ENCODE measurements around the gene MAST3.
"Not testable (repeated sequence)": the region's sequence is repeated elsewhere in the genome, so short reads cannot be mapped to it uniquely, and the experiment has no call there.

Gene MAST3

DNA sequence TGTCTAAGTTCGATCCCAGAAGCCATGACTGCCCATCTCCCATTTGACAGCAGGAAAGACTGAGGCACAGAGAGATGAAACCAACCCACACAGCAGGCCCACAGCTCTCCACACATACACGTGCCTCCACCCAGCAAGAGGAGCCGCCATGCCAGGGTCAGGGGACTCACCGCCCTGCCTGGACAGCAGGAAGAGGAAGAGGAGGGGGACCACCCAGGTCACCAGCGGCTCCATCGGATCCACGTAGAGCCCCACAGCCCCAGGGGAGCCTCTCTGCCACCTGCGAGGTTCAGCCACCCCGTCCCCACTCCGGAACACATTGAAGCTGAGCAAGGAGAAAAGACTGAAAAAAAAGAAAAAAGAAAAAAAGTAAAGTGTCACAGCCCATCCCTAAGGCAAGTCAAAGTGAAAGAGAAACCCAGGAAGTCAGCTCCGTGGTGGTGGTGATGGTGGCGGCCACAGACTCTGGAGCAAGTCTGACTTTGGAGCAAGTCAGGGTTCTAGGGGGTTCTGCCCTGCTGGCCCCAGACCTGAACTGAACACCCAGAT is 10.9 kb upstream of the MAST3 start, which contains the start of gene IL12RB1:
TSS of gene IL12RB1 (minus strand) at position 345 of the 549 bp plus-strand sequence. CDS start at position 234, 111 bp downstream.
- peak in 2 of 56 donors; percentile 19 to 39 for DNase-seq

DNA sequence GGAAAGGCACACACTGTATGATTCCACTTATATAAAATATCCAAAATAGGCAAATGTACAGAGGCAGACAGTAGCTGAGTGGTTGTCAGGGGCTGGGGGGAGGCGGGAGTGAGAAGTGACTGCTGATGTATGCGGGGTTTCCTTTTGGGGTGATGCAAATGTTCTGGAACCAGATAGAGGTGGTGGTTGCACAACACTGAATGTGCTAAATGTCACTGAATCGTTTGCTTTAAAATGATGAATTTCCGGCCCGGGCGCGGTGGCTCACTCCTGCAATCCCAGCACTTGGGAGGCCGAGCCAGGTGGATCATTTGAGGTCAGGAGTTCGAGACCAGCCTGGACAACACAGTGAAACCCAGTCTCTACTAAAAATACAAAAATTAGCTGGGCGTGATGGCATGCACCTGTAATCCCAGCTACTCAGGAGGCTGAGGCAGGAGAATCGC is 8.5 kb upstream of the MAST3 start:
- peak in 26 of 56 donors; percentile 8 to 78 (median 31) for DNase-seq

DNA sequence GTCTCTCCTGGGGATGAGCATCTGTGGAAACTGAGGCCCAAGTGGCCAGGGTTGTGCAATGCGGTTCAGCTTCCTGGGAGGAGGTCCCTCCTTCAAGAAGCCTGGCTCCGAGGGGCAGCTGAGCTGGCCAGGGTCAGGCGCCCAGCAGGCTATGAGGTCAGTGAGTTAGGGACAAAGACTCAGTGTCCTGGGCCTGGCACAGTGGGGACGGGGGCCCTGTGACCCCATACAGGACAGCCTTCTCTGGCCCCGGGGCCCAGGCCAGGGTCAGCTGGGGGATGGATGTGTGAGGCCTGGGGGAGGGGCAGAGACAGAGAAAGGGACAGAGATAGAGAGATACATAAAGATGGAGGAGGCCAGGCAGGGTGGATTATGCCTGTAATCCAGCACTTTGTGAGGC is 7.9 kb upstream of the MAST3 start:
- peak in 55 of 56 donors; percentile 22 to 96 (median 81) for DNase-seq

DNA sequence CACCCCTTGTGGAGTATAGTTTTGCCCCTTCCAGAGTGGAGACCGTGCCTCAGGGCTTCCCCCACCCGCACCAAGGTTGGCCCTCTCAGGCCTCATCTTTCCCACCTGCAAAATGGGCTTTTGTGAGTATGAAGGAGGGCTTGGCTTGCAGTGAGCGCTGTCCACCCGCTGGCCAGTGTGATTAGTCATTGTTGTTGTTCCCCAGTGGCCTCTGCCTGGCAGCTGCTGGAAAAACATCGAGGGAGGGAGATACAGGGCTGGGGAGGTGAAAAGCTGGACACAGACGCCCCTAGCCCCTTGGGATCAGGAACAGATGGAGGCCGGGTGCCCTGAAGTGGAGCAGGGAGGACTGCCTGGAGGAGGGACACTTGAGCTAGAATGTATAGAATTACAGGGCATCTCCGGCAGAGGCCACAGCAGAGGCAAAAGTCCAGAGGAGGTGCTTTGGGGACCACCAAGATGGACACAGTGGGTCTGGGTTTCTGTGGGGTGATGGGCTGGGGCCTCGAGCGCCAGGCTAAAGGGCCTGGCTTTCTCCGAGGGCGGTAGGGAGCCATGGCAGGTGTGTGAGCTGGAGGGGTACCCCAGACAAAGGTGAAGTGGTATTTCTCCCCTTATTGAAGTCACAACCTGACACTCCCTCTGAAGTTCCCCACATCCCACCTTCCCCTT is 6.9 kb upstream of the MAST3 start:
- DNase-seq: peak in 18 of 56 donors; percentile 9 to 49 (median 23)

DNA sequence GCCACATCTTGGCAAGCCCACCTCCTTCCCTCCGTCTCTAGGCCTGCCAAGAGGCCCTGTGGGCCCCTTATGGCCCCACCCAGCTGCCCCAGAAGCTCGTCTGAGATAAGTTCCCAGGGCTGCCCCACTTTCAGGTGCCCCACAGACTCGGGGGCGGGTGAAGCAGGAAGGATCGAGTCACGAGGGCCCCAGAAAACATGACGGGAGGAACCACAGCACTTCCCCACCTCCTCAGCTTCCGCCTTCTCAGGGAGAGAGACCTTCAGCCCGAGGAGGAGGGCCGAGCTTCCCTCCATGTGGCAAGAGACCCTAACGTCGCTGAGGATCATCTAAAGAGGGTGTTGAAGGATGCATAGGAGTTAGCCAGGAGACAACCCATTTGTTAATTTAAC is 6.4 kb upstream of the MAST3 start:
- peak in 15 of 56 donors; percentile 5 to 55 (median 20) for DNase-seq

DNA sequence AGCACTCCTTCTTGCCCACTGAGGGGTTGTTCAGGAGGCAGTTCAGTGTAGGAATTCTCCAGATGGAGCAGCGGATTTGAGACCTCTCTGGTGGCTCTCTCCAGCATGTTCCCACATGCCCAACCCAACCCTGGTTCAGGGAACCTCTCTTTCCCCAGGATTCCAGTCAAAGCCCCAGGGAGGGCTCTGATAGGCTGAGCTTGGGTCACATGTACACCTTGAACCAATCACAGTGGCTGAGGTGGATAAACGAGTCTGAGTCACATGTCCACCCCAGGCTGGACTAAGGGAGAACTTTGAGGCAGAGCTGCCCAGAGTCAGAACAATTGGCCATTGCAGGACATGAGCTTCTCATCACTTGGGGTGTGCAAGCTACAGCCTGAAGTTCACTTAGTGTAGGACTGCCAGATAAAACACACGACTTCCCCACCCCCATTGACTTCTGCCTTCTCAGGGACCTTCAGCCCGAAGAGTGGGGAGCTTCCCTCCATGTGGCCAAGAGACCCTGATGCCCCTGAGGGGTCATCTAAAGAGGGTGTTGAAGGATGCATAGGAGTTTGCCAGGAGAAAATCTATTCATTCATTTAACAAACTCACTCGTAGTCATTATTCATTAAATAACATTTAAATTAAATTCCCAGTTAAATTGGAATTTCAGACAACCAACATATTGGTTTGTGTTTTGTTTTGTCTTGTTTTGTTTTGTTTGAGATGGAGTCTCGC is 4.0 kb upstream of the MAST3 start:
- peak in 5 of 56 donors; percentile 9 to 38 (median 26) for DNase-seq

DNA sequence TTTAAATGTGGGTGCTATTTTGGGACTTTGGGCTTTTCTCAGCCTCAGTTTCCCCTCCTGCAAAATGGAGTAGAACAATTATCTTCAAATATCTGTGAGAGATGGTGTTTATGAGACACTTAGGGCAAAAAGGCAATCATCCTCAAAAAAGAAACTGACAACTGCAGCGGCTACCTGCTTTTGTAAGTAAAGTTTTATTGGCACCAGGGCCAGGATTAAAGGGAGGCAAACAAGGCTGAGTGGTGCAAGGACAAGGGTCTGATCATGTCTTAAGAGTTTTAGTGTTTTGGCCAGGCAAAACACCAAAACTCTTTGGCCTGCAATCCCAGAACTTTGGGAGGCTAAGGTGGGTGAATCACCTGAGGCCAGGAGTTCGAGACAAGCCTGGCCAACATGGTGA is 1.3 kb upstream of the MAST3 start:
- DNase-seq: no peak

DNA sequence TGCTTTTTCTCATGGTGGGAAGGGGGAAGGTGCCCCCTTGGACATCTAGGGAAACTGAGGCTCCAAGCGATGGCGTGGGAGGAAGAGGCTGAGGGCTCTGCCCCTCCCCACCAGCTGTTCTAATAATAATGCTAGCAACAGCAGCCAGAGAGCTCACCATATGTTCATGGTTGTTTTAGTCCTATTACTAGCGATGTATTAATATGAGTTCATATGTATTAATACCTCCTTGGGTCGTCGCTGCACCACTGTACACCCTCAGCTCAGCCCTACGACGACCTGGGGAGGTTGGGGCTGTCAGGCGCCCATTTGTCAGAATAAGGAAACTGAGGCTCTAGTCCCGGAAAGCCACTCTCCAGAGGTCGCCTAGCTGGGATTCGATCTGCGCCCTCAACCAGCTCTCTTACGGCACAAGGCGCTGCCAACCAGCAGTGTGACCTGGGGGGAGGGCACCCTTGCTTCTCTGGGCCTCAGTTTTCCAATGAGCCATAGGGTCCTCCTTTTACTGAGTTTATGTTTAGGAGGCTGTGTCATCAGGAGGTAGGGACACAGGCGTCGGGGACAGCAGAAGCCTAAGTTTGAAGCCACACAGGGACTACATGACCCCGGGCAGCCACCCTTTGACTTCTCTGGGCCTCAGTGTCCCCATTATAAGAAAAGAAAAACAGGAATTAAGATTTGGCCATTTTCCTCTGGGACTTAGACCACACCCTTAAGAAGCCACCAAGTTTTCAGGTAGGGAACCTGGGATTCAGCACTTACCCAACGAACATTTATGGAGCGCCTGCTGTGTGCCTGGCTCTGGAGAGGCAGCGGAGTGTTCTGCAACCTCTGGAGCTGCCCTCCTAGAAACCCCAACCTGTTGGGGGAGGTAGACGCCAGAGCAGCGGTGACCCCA is 664 bp downstream of the MAST3 start:
- DNase-seq: peak in 1 of 56 donors; percentile 7

DNA sequence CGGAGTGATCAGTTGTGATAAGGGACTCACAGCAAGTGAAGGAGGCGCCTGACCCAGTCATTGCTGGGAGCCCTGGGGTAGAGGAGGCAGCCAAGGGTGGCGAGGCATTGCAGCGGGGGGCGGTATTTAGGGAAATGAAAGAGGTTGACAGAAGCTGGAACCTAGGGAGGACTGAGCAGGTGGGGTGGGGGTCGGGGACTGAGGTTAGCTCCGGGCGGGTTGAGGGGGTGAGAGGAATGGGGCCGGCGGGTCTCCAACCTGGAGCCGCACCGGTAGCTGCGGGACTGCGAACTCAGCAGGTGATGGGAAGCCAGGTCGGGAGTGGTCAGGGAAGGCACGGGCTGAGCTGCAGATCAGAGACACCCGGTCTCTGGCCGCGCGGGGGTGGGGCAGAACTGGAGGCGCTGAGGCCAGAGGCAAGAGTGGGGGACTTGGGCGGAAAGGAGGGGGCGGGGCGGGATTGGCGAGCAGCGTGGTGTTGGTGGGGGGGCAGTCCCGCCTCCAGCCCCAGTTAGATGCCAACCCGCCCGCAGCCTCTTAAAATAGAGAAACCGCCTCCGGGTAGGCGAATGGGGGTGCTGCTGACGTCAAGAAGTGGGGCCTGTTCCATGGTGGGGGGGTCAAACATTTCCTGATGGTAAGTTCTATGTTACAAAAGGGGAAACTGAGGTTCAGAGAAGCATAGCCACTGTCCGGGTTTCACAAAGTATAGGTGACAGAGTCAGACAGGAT is 1.5 kb downstream of the MAST3 start:
- DNase-seq: peak in 19 of 56 donors; percentile 14 to 69 (median 34)

DNA sequence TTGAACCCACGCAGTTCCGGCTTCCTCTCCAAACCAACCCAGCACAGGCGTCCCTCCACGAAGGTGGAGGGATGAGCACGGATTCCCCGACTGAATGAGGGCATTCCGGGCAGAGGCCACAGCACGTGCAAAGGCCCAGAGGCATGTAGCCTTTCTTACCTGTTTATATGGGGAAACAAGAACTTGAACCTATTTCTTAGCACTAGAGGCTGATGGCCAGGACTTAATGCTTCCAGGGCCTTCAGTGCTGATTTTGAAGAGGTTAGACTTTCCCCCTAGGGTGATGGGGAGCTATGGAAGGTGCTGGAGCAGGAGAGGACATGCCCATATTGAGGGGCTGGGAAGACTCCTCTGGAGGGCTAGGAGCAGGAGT is 2.0 kb downstream of the MAST3 start:
- DNase-seq: no peak

DNA sequence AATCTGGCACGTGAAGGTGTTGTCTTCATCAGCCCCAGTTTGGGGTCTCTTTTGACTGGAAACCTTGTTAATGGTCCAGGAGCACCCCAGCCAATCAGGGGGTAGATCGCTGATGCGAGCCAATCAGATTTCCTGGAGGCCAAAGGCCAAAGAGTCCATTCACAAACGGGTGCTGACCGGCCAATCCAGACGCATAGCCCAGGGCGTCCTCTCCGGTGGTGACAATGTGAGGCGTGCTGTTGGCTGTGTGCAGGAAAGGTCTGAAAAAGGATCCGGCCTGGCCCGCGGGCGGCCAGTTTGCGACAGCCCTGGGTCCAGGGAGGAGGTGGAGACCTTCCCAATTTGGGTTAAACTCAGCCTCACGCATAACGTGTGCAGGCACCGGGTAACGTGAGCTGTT is 3.1 kb downstream of the MAST3 start:
- DNase-seq: peak in 27 of 56 donors; percentile 7 to 66 (median 39)

DNA sequence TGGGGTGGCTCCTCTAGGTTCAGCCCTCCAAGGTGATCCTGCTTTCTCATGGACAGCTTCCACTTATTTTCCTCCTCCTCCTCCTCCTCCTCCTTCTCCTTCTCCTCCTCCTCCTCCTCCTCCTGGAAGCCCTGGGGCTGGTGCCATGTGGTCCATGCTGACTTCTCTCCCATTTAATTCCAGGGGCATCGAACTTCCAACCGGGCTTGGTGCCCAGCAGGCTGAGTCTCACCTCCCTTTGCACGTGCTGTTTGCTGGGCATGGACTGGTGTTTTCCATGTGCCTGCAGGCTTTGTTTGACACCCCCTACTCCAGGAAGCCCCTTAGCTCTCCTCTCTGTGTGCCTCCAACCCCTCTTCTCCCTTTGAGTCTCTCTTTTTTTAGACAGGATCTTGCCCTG is 3.7 kb downstream of the MAST3 start:
- no peak for DNase-seq

DNA sequence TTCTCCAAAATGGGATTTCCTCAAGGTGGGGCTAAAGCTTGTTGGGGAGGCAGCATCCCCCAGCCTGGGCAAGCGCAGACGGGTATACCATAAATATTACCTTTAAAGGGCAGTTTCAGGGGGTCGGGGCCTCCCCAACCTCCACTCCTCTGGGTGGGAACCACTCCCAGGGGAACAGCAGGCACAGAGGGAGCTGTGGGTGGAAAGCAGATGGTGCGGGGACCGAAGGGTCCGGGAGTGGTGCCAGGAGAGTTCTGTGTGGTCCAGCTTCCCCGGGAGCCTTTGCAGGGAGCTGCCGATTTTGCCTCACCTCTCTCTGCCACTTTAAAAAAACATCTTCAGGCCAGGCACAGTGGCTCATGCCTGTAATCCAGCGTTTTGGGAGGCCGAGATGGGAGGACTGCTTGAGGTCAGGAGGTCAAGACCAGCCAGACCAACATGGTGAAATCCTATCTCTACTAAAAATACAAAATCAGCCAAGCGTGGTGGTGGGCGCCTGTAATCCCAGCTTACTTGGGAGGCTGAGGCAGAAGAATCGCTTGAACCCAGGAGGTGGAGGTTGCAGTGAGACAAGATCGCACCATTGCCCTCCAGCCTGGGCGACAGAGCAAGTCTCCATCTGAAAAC is 5.5 kb downstream of the MAST3 start:
- peak in 20 of 56 donors; percentile 13 to 72 (median 32) for DNase-seq

DNA sequence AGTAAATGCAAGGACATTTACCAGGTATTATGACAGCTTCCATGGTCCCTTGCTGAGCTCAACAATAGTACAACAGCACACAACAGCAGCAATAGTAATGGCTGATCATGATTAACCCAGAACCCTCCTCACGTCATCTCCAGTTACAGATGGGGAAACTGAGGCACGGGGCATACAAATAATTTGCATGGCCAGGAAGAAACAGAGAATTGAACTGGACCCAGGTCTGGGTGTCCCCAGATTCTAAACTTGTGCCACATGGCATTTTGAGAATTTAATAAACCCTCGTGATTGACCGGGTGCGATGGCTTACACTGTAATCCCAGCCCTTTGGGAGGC is 7.2 kb downstream of the MAST3 start:
- no peak for DNase-seq

DNA sequence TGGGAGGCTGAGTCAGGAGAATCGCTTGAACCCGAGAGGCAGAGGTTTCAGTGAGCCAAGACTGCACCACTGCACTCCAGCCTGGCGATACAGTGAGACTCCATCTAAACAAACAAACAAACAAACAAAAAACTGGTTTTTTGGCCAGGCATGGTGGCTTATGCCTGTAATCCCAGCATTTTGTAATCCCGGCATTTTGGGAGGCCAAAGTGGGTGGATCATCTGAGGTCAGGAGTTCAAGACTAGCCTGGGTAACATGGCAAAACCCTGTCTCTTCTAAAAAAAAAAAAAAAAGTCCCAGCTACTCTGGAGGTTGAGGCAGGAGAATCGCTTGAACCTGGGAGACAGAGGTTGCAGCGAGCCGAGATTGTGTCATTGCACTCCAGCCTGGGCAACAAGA is 7.7 kb downstream of the MAST3 start:
- DNase-seq: not testable (repeated sequence)

DNA sequence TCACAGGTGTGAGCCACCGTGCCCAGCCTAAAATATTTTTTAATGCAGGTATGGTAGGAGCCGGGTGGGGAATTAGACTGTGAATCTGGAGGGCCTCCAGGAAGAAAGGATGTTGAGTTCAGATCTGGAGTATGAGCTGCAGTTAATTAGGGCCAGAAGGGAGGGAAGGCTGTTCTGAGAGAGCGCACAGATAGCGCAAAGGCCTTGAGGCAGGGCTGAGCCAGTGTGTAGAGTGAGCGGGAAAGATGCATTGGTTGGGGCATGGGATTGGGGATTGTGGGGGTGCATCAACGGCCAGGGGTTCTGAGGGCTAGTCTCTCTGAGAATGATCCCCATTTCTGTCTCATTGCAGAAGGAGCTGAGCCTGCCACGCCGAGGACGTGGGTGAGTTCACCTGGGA is 9.7 kb downstream of the MAST3 start:
- no peak for DNase-seq

DNA sequence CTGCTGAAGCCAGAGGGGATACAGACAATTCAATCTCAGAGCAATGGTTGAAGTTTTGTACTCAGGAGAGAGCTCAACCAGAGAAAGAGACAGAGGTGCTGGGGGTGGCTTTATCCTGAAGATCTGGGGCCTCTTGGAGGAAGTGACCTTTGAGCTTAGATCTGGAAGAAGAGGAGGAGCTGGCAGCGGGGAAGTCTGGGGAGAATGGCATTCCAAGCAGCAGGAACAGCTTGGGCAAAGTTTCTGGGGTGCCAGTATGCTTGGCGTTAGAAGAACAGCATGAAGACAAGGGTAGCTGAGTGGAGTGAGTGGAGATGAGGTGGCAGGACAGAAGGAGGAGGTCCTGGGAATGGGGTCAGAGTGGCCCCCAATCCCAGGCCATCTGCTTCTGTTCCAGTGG is 11.3 kb downstream of the MAST3 start:
- DNase-seq: no peak

DNA sequence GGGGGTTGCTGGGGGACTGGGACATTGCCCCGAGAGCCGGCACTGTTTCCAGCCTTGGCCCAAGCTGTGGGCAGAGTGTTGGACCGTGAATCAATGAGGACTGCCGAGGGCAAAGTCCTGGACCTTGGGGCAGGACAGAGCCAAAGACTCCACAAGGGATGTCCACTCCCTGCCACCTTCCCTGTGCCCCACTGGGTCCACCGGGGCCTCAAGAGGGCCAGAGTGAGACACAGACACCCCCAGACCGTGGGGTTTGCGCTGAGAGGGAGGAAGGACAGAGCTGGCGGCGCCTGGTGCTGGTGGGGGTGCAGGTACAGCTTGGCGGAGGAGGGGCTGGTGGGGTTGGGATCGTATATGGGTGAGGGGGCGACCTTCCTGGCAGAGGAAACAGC is 11.8 kb downstream of the MAST3 start:
- no peak for DNase-seq

DNA sequence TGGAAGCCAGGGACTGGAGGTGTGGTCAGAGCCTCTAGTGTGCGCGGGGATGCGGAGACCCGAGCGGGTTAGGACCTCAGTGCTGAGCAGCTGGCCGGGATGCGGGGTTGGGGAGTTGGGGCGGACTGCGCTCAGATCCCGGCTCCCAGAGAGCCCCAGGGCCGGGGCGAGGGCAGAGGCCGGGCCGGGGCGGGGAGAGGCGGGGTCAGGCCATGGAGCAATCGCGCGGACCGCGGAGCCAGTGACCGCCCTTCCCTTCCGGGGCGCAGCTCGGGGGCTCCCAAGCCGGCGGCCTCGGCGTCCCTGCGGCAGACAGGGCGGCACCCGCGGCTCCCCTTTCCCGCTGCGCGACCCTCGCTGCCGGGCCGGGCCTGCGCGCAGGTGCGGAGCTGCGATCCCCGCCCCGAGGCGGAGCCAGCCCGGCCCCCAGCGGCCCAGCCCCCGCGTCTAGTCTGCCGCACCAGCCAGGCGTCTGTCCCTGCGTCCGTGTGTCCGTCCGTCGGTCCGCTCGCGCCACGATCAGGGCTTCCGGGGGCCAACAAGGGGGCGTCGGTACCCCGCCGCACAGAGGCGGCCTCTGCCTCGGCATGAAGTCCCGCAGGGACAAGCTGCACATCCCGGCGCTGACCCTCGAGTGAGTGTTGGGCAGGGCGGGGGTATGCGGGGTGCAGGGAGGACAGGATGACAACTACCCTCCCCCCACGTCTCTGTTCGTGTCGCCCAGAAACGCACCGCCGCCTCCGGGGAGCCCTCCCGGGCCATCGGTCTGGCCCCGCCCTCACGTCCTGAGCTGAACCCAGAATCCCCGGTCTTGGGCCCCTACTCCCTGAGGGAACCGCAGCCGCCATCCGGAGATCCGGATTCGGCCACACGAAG is 12.4 kb downstream of the MAST3 start:
- DNase-seq: peak in 24 of 56 donors; percentile 12 to 72 (median 42)
